Measurements from ENCODE around the gene RAPGEF5.

DNA sequence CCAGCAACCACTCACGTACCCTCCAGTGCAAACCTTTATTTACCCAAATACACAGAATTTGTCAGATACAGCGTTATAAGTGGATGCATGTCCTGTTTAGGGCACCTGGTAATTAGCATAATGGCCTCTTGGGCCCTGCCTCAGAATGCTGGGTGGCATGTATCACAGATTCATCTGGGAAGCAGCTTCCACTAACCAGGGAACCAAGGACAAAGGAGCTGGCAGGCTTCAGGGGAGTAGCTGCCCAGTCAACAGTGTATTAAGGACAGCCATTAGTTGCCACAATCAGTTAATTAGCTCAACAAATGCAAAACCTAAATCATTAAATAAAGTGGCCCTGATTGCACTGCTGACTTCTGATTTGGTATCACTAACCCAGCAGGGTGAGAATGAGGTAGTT, 105.7 kb downstream of the RAPGEF5 start:
- TF ChIP-seq, protein P1, sequence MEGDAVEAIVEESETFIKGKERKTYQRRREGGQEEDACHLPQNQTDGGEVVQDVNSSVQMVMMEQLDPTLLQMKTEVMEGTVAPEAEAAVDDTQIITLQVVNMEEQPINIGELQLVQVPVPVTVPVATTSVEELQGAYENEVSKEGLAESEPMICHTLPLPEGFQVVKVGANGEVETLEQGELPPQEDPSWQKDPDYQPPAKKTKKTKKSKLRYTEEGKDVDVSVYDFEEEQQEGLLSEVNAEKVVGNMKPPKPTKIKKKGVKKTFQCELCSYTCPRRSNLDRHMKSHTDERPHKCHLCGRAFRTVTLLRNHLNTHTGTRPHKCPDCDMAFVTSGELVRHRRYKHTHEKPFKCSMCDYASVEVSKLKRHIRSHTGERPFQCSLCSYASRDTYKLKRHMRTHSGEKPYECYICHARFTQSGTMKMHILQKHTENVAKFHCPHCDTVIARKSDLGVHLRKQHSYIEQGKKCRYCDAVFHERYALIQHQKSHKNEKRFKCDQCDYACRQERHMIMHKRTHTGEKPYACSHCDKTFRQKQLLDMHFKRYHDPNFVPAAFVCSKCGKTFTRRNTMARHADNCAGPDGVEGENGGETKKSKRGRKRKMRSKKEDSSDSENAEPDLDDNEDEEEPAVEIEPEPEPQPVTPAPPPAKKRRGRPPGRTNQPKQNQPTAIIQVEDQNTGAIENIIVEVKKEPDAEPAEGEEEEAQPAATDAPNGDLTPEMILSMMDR (IDR thresholded peaks at IDR 0.05), result no peak
- no peak for TF ChIP-seq POLR2A (IDR thresholded peaks at IDR 0.05)
